Myometrial cell (primary cell): Measurements from ENCODE around the gene CT45A7. TPM values are rescaled to one million over a fixed set of nuclear protein-coding genes. Genes with fewer than 3 reads are reported as not detected.

Source experiments
- total RNA-seq: library from RNA; depleted of rRNA; stranded (reverse); fragments of >200 nt; gene quantifications from 2 replicates; pipeline ENCODE4 v1.2.3, GENCODE V29; 2015

CT45A7 gene
- total RNA-seq, result not detected in 2 replicates

GRCh38 chrX:135837180-135837579 is at the start of gene CT45A7:
CT45A7 (minus strand) TSS chrX:135837280; CDS start chrX:135833533, 3,747 bp downstream.

GRCh38 chrX:135871712-135872111 is 34.6 kb upstream of the CT45A7 start, which contains the start of gene CT45A9:
CT45A9 (minus strand) TSS chrX:135871812; CDS start chrX:135868061, 3,751 bp downstream.

DNA sequence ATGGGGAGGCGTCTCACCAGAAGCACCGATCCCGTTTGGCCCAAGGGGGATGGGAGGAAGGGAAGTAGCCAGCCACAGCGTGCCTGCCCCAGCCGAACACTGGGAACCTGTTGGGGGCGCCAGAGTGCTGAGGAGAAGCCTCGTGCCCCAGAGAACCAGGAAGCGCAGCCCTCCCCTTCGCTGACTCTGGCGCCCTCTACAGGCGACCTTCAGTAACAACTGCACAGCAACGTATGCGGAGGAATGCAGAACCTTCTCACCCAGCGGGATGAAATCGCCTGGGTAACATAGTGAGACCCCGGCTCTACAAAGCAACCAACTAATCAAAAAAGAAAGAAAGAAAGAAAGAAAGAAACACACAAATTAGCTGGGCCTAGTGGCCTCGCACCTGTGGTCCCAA is 17.4 kb upstream of the CT45A7 start, which contains the start of gene CT45A8:
TSS of gene CT45A8 (minus strand) at position 101 of the 400 bp plus-strand sequence. CDS start 3,755 bp downstream, outside the sequence.

GRCh38 chrX:135819912-135820311 is 17.2 kb downstream of the CT45A7 start, which contains the start of gene CT45A2:
CT45A2 (minus strand) TSS chrX:135820012; CDS start chrX:135816265, 3,747 bp downstream.

DNA sequence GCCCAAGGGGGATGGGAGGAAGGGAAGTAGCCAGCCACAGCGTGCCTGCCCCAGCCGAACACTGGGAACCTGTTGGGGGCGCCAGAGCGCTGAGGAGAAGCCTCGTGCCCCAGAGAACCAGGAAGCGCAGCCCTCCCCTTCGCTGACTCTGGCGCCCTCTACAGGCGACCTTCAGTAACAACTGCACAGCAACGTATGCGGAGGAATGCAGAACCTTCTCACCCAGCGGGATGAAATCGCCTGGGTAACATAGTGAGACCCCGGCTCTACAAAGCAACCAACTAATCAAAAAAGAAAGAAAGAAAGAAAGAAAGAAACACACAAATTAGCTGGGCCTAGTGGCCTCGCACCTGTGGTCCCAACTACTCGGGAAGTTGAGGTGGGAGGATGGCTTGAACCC is 34.4 kb downstream of the CT45A7 start, which contains the start of gene CT45A6:
TSS of gene CT45A6 (minus strand) at position 101 of the 400 bp plus-strand sequence. CDS start 3,794 bp downstream, outside the sequence.

GRCh38 chrX:135785403-135785802 is 51.7 kb downstream of the CT45A7 start, which contains the start of gene CT45A5:
CT45A5 (minus strand) TSS chrX:135785503; CDS start chrX:135781729, 3,774 bp downstream.

Other genes starting within 250 kb of the CT45A7 start
- gene CT45A1, start 123.6 kb downstream of the CT45A7 start, total RNA-seq, result not detected in 2 replicates
- not detected in 2 replicates for gene CT45A3, start 69.1 kb downstream of the CT45A7 start, total RNA-seq
- not detected in 2 replicates for gene CT45A5, start 51.8 kb downstream of the CT45A7 start, total RNA-seq
- not detected in 2 replicates for gene CT45A6, start 34.5 kb downstream of the CT45A7 start, total RNA-seq
- gene CT45A2, start 17.3 kb downstream of the CT45A7 start, total RNA-seq, result not detected in 2 replicates
- not detected in 2 replicates for gene CT45A8, start 17.3 kb upstream of the CT45A7 start, total RNA-seq
- not detected in 2 replicates for gene CT45A9, start 34.5 kb upstream of the CT45A7 start, total RNA-seq
- not detected in 2 replicates for gene CT45A10, start 56.2 kb upstream of the CT45A7 start, total RNA-seq
- not detected in 2 replicates for gene SAGE1, start 56.4 kb upstream of the CT45A7 start, total RNA-seq
- gene MMGT1, start 136.7 kb upstream of the CT45A7 start, total RNA-seq, result 20.2 and 20.5 TPM in 2 replicates
- gene SLC9A6, start 148.2 kb upstream of the CT45A7 start, total RNA-seq, result 20.8 and 21.6 TPM in 2 replicates